Subcutaneous abdominal adipose tissue (tissue), 5 donors: Measurements from ENCODE around the gene WBP1.

Experiments used
- H3K27ac ChIP-seq: one replicate; pipeline ENCODE4 v1.7.0; 2013; ENCODE audit warnings: low read depth, mild to moderate bottlenecking, inconsistent platforms, low read length, moderate library complexity
- H3K27me3 ChIP-seq, 5 donors: one replicate each; pipeline ENCODE4 v1.7.0; 2013; ENCODE audit warnings: low read length in 5 of 5, inconsistent platforms in 1 of 5; ENCODE audit not compliant: control insufficient read depth in 5 of 5, insufficient read depth in 4 of 5
- H3K36me3 ChIP-seq, 5 donors: one replicate each; pipeline ENCODE4 v1.7.0; 2013; ENCODE audit warnings: low read length in 5 of 5; ENCODE audit not compliant: control insufficient read depth in 5 of 5, insufficient read depth in 5 of 5
- H3K4me1 ChIP-seq, 5 donors: one replicate each; pipeline ENCODE4 v1.7.0; 2013; ENCODE audit warnings: low read length in 5 of 5, mild to moderate bottlenecking in 3 of 5, moderate library complexity in 1 of 5; ENCODE audit not compliant: control insufficient read depth in 5 of 5, insufficient read depth in 5 of 5
- H3K4me3 ChIP-seq, 5 donors: one replicate each; pipeline ENCODE4 v1.7.0; 2013; ENCODE audit warnings: low read length in 5 of 5, low read depth in 1 of 5
- H3K9ac ChIP-seq, 5 donors: one replicate each; pipeline ENCODE4 v1.7.0; 2013; ENCODE audit warnings: low read length in 5 of 5, mild to moderate bottlenecking in 4 of 5, moderate library complexity in 3 of 5
- H3K9me3 ChIP-seq, 5 donors: one replicate each; pipeline ENCODE4 v1.7.0; 2013; ENCODE audit warnings: low read length in 5 of 5; ENCODE audit not compliant: control insufficient read depth in 5 of 5
- donor health status: healthy.
- donor health status: healthy.
- donor health status: healthy.
- donor health status: healthy.
- donor health status: healthy.

The WBP1 gene

DNA sequence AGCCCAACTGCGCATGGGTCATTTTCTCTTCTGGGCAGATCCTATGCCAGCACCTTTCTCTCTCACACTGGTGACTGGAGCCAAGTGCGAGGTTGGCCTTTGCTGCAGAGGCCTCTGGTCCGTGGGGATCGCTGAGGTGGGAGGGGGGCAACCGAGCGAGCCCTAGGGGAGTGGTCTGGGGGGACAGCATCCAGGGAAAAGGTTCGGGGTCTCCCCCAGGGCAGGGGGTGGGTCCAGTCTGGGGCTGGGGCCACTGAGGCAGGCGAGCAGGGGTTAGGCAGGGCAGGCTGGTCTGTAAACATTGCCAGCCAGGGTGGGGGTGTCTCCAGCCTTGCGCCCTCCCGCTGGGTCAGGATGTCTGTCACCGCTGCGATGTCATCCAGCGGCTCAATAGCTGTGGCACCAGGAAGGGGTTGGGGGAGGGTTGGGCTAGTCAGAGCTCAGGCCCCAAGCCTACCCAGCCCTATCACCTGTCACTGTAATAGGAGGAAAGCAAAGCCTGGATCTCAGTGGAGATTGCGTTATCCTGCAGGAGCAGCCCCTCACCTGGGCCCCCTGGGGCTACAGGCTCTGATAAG, 32.0 kb upstream of the WBP1 start:
- Histone ChIP-seq H3K27ac (no peak overlapping the region), H3K9me3 (no peaks in the 10 kb centered on the region), H3K4me3 (no peak overlapping the region), H3K27me3 (peaks cover 0 to 9% (median 4%) of the 10 kb centered on the region in 5 donors), H3K9ac (no peak overlapping the region), H3K36me3 (peaks cover 0 to 64% (median 51%) of the 10 kb centered on the region in 5 donors), H3K4me1 (peaks cover 0 to 11% (median 10%) of the 10 kb centered on the region in 5 donors)

GRCh38 chr2:74427551-74427950, 30.7 kb upstream of the WBP1 start:
- H3K4me3 ChIP-seq = no peak overlapping the region
- peaks cover 3 to 75% (median 64%) of the 10 kb centered on the region in 5 donors for H3K36me3 ChIP-seq
- H3K9ac ChIP-seq = no peak overlapping the region
- no peaks in the 10 kb centered on the region for H3K27me3 ChIP-seq
- no peaks in the 10 kb centered on the region for H3K4me1 ChIP-seq
- no peaks in the 10 kb centered on the region for H3K9me3 ChIP-seq
- H3K27ac ChIP-seq = no peak overlapping the region

GRCh38 chr2:74428675-74429074, 29.6 kb upstream of the WBP1 start:
- H3K9me3 ChIP-seq = no peaks in the 10 kb centered on the region
- H3K27me3 ChIP-seq = no peaks in the 10 kb centered on the region
- no peak overlapping the region for H3K27ac ChIP-seq
- H3K36me3 ChIP-seq = peaks cover 3 to 76% (median 64%) of the 10 kb centered on the region in 5 donors
- H3K9ac ChIP-seq = no peak overlapping the region
- no peak overlapping the region for H3K4me3 ChIP-seq
- no peaks in the 10 kb centered on the region for H3K4me1 ChIP-seq

- Histone ChIP-seq H3K9me3 (no peaks in the 10 kb centered on the region), H3K27me3 (no peaks in the 10 kb centered on the region), H3K4me3 (no peak overlapping the region), H3K9ac (no peak overlapping the region), H3K4me1 (no peaks in the 10 kb centered on the region), H3K36me3 (peaks cover 3 to 76% (median 64%) of the 10 kb centered on the region in 5 donors), H3K27ac (no peak overlapping the region)
Measured at GRCh38 chr2:74429487-74430451, 28.5 kb upstream of the WBP1 start.

DNA sequence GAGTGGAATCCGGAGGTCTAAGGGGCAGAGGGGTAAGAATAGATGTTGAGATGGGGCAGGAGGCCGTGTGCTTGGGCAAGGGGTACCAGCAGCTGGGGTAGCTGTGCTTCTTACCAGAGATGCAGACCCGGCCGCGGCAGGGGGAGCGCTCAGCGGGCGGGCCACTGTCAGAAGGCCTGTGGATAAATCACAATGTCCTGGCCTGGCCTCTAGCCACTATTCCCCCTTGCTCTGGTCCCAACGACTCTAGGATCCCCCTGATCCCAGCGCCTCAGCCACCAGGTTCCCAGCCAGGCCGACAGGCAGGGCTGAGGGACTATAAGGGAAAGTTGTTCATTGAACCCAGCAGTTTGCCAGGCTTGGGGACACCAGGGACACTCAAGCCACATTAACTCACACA, 27.7 kb upstream of the WBP1 start:
- Histone ChIP-seq H3K27me3 (no peaks in the 10 kb centered on the region), H3K9me3 (no peaks in the 10 kb centered on the region), H3K4me1 (no peaks in the 10 kb centered on the region), H3K36me3 (peaks cover 3 to 70% (median 58%) of the 10 kb centered on the region in 5 donors), H3K9ac (no peak overlapping the region), H3K4me3 (no peak overlapping the region), H3K27ac (no peak overlapping the region)

- Histone ChIP-seq H3K9ac (no peak overlapping the region), H3K4me1 (peaks cover 3 to 30% (median 28%) of the 10 kb centered on the region in 5 donors), H3K4me3 (no peak overlapping the region), H3K9me3 (no peaks in the 10 kb centered on the region), H3K36me3 (peaks cover 3 to 13% (median 9%) of the 10 kb centered on the region in 5 donors), H3K27me3 (peaks cover 0 to under 1% (median 0%) of the 10 kb centered on the region in 5 donors), H3K27ac (no peak overlapping the region)
Measured at GRCh38 chr2:74436111-74436805, 22.0 kb upstream of the WBP1 start.

- H3K27me3 ChIP-seq = peaks cover 0 to 5% (median 0%) of the 10 kb centered on the region in 5 donors
- no peak overlapping the region for H3K4me3 ChIP-seq
- no peaks in the 10 kb centered on the region for H3K9me3 ChIP-seq
- H3K36me3 ChIP-seq = peaks cover 0 to 6% (median 4%) of the 10 kb centered on the region in 5 donors
- H3K4me1 ChIP-seq = peaks cover 3 to 39% (median 36%) of the 10 kb centered on the region in 5 donors
- H3K9ac ChIP-seq = no peak overlapping the region
- no peak overlapping the region for H3K27ac ChIP-seq
Measured at GRCh38 chr2:74436848-74437695, 21.2 kb upstream of the WBP1 start.

- no peak overlapping the region for H3K27ac ChIP-seq
- H3K4me1 ChIP-seq = peaks cover 3 to 40% (median 38%) of the 10 kb centered on the region in 5 donors
- no peak overlapping the region for H3K4me3 ChIP-seq
- no peaks in the 10 kb centered on the region for H3K36me3 ChIP-seq
- no peaks in the 10 kb centered on the region for H3K9me3 ChIP-seq
- peaks cover 0 to 5% (median 0%) of the 10 kb centered on the region in 5 donors for H3K27me3 ChIP-seq
- no peak overlapping the region for H3K9ac ChIP-seq
Measured at GRCh38 chr2:74438248-74438647, 20.0 kb upstream of the WBP1 start.

- H3K27ac ChIP-seq = peak overlapping the region; percentile 41
- H3K36me3 ChIP-seq = no peaks in the 10 kb centered on the region
- peak overlapping the region; percentile 70 to 84 (median 74) for H3K4me3 ChIP-seq
- peaks cover 3 to 45% (median 42%) of the 10 kb centered on the region in 5 donors for H3K4me1 ChIP-seq
- H3K27me3 ChIP-seq = peaks cover 0 to 5% (median 0%) of the 10 kb centered on the region in 5 donors
- peak overlapping the region; percentile 5 to 78 (median 60) for H3K9ac ChIP-seq
- H3K9me3 ChIP-seq = no peaks in the 10 kb centered on the region
Measured at GRCh38 chr2:74439373-74439772, 18.9 kb upstream of the WBP1 start.
